ENCODE data around the gene PLEKHG2.
"Not testable (repeated sequence)": the region's sequence is repeated elsewhere in the genome, so short reads cannot be mapped to it uniquely, and the experiment has no call there.

PLEKHG2 gene

DNA sequence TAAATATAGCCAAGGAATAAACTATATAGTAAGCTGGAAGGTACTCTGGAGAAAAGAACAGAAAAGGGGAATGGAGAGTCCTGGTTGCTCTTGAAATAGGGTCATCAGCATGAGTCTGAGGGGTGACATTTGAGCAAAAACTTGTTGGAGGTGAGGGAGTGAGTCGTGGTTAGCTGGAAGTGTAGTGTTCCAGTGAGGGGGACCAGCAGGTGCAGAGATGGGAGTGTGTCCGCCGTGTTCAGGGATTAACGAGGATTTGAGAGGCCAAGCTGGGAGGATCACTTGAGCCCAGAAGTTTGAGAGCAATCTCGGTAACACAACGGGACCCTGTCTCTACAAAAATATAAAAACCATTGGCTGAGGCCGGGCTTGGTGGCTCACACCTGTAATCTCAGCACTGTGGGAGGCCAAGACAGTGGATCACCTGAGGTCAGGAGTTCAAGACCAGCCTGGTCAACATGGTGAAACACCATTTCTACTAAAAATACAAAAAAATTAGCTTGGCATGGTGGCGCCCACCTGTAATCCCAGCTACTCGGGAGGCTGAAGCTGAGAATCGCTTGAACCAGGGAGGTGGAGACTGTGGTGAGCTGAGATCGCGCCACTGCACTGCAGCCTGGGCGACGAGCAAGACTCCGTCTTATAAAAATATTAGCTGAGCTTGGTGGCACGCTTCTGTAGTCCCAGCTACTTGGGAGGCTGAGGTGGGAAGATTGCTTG lies 34.1 kb downstream of the PLEKHG2 start:
- no peak for DNase-seq (ENCODE audit: low read depth)

DNA sequence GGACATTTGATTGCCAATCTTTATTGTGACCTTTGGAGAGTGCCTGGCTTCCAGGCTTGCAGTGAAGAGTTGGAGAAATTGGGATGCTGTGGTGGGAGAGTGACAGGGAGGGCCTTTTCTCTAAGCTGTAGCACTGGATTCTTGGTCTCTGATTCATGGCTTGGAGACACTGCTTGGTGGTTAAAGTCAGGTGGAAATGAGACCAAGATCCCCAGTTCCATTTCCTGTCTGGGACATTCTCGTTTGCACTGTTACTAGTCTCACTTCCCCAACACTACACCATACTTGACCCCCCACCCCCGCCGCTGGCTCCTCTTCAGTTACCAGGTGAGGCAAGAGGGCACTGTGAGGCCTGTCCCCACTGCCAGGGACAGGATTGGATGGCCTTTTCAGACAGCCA lies 35.8 kb downstream of the PLEKHG2 start:
- no peak for DNase-seq (ENCODE audit: low read depth)

DNA sequence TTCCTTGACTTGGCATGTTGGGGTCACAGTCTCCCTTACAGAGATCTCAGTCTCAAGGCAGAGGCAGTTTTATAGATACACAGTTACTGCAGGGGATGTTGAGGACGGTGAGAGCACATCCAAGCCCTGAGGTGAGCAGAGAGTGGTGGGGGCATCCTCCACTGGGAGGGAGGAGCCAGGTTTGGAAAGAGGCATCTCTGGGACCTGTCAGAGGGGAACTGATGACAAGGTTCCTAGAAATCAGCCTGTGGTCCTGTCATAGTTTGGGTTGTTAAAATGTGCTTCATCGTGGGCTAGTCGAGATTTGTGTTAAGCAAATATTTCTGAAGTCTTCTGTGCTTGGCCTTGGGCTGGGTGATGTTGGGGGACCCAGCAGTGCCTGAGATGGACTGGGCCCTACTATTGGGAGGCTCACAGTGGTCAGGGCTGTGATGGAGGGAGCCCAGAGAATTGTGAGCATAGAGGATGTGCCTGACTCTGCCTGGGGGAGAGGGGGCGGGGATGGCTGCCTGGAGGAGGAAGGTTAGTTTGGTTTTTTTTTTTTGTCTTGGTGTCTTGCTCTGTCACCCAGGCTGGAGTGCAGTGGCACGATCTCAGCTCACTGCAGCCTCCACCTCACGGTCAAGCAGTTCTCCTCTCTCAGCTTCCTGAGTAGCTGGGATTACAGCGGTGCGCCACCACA lies 36.8 kb downstream of the PLEKHG2 start:
- DNase-seq (ENCODE audit: low read depth) = no peak

DNA sequence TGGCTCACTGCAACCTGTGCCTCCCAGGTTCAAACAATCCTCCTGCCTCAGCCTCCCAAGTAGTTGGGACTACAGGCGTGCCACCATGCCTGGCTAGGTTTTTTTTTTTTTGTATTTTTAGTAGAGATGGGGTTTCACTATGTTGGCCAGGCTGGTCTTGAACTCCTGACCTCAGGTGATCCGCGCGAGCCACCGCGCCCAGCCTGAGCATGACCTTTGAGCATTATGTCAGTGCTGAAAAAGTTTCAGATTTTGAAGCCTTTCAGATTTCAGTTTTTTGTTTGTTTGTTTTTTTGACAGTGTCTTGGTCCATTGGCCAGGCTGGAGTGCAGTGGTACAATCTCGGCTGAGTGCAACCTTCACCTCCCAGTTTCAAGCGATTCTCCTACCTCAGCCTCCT lies 38.8 kb downstream of the PLEKHG2 start:
- DNase-seq (ENCODE audit: low read depth) = not testable (repeated sequence)

DNA sequence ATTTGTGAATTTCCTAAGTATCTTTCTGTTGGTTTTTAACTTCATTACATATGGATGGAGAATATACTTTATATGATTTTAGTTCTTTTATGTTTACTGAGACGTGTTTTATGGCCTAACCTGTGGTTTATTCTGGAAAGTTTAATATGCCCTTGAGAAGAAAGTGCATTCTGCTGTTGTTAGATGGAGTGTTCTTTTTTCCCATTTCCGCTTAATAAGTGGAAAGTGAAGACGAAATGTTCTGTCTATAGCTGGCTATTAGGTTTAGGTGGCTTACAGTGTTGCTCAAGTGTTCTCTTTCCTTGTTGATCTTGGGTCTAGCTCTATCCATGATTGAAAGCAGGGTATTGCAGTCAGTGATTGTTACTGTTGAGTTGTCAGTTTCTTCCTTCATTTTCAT lies 50.9 kb downstream of the PLEKHG2 start:
- no peak for DNase-seq (ENCODE audit: low read depth)

DNA sequence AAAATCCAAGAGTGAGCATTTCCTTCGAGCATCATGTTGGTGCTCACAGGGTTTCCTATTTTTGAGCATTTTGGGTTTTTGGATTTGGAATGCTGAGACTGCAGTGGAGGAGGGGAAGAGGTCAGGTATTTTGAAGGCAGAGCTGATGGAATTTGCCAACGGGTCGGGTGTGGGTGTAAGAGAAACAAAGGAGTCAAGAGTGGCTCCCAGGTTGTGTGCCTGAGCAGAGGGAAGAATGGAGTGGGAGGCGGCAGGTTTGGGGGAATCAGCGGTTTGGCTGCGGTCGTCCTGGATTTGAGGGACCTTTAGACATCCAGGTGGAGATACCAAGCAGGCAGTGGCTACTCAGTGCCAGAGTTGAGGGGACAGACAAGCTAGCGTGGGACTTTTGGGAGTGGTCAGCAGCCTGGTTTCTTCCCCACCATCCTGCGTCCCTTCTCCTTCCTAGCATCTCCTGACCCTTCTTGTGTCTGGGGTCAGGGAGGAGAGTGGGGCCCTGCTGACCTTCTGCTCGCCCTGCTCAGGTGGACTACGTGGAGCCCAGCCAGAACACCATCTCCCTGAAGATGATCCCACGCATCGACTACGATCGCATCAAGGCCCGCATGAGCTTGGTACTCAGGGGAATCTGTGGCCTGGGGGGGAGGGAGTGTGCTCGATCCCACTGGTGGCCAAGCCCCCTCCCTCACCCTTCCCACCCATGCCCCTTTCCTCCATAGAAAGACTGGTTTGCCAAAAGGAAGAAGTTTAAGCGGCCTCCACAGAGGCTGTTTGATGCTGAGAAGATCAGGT lies 53.7 kb downstream of the PLEKHG2 start:
- no peak for DNase-seq (ENCODE audit: low read depth)

DNA sequence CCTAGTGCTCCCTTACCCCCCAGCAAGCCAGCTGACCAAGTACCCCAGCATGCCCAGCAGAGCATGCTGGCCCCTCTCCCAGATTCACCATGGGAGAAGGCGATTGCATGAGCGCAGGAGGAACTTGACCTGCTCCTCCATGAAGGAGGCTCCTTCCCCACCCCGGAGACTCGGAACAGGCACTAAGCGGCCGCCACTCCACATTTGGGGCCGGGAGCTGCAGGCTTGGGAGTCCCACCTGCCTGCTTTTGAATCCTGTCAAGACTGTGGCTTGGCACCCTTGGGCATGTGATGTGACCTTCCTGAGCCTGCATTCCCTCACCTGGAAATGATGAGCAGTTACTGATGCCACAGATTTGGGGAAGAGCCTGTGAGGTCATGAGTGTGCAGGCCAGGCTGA lies 55.5 kb downstream of the PLEKHG2 start:
- DNase-seq (ENCODE audit: low read depth) = no peak

DNA sequence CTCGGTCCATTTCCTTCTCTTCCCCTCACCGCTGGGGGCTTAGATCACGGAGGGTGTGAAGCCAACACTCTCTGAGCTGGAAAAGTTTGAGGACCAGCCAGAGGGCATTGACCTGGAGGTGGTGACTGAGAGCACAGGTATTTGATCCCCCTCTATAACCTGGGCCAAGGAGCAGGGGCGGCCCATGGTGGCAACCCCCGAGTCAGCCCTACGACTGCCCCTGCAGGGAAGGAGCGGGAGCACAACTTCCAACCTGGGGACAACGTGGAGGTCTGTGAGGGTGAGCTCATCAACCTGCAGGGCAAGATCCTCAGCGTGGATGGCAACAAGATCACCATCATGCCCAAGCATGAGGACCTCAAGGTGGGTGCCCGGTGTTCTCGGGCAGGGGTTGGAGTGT lies 56.6 kb downstream of the PLEKHG2 start:
- no peak for DNase-seq (ENCODE audit: low read depth)

DNA sequence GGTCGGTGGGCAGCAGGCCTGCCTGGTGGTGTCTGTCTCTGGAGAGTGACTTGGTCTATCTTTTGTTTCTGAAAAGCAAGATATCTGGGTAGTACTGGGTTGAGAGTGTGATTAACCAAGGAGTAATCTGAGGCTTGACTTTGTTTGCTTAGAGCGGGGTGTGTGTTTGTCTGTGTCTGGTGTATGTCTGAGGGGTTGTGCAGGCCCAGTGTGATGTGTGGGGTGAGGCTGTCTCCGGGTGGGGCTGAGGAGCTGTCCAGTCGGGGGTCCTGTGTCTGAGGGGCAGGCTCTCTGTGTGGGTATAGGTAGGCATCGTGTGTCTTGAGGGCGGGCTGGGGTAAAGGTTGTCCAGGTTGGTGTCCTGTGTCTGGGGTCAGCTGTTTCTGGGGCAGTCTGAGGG lies 57.1 kb downstream of the PLEKHG2 start:
- DNase-seq (ENCODE audit: low read depth) = no peak

DNA sequence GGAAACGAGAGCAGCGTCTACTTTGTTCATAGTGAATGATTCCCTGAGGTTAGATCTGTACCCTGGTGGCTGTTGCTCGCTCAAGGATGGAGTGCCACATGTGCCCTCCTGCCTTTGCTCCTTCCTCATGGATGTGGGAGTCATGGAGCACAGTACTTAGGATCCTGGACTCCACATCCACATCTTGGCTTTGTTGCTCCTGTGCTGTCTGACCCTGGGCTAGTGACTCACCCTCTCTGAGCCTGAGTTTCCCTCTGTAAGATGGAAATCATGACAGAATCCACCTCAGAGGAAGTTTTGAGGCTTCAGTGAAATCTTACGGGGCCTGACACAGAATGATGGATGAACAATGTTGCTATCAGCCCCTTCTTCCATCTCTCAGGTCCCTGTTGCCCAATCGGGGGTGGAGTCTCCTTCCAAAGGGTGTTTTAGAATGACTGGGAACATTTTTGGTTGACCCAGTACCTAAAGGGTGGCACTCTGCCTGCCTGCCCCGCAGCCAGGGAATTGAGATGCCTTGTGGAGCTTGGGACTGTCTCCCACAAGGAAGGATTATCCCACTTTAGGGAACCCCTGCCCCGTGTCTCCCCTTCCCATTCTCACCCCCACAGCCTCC lies 58.4 kb downstream of the PLEKHG2 start:
- no peak for DNase-seq (ENCODE audit: low read depth)

DNA sequence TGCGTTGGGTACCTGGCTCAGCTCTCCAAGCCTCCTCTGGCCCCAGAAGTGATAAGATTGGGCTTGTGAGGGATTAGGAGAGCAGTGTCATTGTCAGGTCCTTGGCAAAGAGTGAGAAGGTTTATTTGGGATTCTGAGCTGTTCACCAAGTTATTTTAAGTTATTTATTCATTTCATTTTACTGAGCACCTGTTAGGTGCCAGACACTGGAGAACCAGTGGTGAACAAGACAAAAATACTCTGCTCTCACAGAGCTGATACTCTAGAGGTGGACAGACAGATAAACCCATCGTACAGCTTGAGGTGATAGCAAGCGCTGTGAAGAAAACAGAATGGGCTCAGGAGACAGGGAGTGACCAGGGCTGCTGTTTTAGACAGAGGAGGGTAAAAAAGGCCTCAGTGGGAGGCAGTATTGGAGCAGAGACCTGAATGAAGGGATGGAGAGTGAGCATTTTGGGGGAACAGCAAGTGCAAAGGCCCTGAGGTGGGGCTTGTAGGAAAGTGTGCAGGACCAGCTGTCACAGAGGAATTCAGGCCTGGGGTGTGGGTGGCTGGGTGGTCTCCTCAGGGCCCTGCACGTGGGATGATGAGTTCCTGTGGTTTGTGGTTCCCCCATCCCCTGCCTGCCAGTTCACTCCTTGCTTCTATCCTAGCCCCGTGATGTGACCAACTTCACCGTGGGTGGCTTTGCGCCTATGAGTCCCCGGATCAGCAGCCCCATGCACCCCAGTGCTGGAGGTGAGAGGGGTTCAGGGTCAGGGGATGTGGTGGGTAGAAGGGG lies 59.5 kb downstream of the PLEKHG2 start:
- DNase-seq (ENCODE audit: low read depth) = no peak

DNA sequence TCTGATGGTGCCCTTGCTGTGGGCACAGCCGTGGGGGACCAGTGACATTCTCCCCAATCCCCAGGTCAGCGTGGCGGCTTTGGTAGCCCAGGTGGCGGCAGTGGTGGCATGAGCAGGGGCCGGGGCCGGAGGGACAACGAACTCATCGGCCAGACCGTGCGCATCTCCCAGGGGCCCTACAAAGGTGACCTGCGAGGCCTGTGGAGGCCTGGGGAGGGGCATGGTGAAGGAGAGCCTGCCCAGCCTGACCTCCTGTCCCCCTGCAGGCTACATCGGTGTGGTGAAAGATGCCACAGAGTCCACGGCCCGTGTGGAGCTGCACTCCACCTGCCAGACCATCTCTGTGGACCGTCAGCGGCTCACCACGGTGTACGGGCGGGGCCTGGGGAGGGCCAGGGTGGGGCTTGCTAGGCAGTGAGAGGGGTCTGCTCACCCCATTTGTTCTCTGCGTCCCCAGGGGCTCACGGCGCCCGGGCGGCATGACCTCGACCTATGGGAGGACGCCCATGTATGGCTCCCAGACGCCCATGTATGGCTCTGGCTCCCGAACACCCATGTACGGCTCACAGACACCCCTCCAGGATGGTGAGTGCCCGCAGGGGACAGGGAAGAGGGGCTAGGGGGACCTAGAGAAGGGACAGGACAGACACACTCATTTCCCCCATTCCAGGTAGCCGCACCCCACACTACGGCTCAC lies 60.4 kb downstream of the PLEKHG2 start:
- DNase-seq (ENCODE audit: low read depth) = no peak

DNA sequence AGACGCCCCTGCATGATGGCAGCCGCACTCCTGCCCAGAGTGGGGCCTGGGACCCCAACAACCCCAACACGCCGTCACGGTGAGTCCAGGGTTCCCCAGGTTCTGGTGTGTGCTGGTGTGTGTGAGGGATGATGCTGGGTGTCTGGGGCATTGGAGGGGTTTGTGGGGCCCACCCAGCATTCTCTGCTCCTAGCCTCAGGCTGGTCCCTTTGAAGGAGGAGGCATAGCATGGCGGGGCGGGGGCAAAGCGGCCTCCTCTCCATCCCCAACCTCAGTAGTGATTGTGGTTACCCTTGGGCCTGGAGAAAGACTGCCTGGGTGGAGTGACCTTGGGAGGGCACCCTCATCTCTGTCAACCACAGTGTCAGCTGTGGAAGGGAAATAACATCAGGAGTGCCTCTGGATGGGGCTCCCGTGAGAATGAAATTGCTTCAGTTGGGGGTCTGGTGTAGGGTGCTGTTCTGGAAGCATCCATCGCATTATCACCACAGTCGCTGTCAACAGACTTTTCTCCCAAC lies 61.0 kb downstream of the PLEKHG2 start:
- no peak for DNase-seq (ENCODE audit: low read depth)

DNA sequence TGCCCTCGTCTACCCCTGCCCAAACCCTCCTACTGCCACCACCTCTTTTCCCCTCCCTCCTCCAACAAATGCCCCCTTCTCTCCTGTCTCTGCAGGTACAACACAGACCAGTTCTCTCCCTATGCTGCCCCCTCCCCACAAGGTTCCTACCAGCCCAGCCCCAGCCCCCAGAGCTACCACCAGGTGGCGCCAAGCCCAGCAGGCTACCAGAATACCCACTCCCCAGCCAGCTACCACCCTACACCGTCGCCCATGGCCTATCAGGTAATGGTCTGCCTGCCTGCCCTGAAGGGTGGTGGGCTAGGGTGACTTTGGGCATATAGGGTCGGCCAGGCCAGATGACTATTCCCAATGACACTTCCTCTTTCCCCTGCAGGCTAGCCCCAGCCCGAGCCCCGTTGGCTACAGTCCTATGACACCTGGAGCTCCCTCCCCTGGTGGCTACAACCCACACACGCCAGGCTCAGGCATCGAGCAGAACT lies 61.7 kb downstream of the PLEKHG2 start:
- peak; percentile 14 for DNase-seq (ENCODE audit: low read depth)

DNA sequence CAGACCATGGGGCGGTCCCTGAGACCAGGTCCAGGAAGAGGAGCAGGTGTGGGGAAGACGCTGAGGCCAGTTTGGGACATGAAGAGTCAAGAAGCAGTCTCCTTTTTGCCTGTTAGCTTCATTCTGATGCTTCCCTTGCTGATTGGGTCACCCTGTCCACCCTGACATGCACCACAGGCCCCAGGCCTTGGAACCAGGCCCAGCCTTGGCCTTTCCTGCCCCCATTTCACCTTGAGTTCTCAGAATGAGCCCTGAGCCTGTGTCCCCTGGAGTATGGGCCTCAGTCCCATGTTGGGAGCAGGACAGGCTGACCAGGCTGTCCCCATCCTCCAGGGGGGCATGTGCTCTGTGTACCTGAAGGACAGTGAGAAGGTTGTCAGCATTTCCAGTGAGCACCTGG lies 63.3 kb downstream of the PLEKHG2 start:
- DNase-seq (ENCODE audit: low read depth) = no peak

Data from fibroblast of the conjunctiva (primary cell).